ENCODE results near the gene AHCY.
A peak's percentile ranks its signal among the peaks of the same experiment; 100 is the strongest.
"Not testable (repeated sequence)": the region's sequence is repeated elsewhere in the genome, so short reads cannot be mapped to it uniquely, and the experiment has no call there.

Gene AHCY

DNA sequence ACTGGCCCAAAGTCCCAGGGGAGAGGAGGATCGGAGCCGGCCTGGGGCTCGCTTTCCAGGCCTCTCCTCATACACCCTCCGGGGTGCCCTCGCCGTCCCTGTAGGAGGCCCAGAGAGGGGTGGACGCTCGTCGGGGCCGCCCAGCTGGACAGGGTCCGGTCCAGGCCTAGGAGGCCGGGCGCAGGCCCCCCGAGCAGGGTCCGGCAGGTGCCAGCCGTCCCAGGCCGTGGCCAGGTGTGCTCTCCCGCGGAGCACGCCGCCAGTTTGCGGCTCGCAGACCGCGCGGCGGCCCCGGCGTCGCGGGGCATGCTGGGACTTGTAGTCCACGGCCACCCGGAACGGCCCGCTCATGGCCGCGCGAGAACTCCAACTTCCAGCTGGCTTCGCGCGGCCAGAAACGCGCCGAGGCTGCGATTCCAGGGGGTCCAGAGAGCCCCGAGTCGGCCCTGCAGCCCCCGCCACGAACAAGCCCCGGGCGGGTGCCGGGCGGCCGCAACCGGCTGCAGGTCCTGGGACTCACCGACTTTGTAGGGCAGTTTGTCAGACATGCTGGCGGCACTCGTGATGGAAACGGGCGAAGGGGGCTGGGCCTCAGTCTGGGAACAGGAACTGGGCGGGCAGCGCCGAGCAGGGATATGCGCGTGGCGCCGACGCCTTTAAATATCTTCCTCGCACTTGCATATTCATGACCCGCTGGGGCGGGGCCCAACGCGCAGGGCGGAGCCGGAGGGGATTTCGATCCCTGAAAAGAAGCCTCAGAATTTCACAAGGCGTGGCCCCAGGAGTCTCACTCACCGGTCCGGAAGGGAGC is at the start of gene AHCY:
TSS of gene AHCY (minus strand) at position 633 of the 811 bp plus-strand sequence. CDS start at position 548, 85 bp downstream.
- DNase-seq (ENCODE audit: extremely low spot score) = peak; percentile 96
- CTCF ChIA-PET = interaction anchor here (0.9 to 2.6 kb wide), 6 partner anchors 10 to 467 kb away, joined by 3 to 21 read pairs (median 3); no protein-coding TSS in a partner anchor
- POLR2A ChIA-PET = interaction anchor here (1.0 kb wide), 1 partner anchor 215 kb away, joined by 3 read pairs; no protein-coding TSS in a partner anchor
- TF ChIP-seq, protein P1, sequence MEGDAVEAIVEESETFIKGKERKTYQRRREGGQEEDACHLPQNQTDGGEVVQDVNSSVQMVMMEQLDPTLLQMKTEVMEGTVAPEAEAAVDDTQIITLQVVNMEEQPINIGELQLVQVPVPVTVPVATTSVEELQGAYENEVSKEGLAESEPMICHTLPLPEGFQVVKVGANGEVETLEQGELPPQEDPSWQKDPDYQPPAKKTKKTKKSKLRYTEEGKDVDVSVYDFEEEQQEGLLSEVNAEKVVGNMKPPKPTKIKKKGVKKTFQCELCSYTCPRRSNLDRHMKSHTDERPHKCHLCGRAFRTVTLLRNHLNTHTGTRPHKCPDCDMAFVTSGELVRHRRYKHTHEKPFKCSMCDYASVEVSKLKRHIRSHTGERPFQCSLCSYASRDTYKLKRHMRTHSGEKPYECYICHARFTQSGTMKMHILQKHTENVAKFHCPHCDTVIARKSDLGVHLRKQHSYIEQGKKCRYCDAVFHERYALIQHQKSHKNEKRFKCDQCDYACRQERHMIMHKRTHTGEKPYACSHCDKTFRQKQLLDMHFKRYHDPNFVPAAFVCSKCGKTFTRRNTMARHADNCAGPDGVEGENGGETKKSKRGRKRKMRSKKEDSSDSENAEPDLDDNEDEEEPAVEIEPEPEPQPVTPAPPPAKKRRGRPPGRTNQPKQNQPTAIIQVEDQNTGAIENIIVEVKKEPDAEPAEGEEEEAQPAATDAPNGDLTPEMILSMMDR (IDR thresholded peaks at IDR 0.05; ENCODE audit: control extremely low read depth, extremely low read depth, low read depth, missing control alignments) = no peak

DNA sequence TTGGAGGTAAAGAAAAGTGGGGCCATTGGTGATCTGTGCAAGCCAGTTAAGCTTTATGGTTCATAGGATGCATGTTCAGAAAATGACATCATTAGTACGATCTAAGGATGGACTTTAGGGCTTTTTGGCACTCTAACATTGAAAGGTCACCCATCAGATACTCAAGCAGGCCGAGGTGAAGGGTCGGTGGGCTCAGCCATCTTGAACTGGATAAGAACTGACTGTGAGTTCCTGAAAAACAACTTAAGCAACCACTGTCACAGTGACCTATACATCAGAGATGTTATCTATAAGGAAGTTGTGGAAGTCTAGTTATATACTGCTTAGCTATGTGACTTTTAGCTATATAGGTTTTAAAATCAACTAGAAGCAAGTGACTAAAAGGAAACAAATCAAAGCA is 46.9 kb upstream of the AHCY start:
- DNase-seq (ENCODE audit: extremely low spot score) = no peak
- TF ChIP-seq, protein P1 (IDR thresholded peaks at IDR 0.05; ENCODE audit: control extremely low read depth, extremely low read depth, low read depth, missing control alignments) = no peak
- ChIA-PET POLR2A (no interaction called here), CTCF (interaction anchor here (1.2 to 1.9 kb wide), 4 partner anchors 10 to 173 kb away, joined by 3 to 4 read pairs (median 4); no protein-coding TSS in a partner anchor)

DNA sequence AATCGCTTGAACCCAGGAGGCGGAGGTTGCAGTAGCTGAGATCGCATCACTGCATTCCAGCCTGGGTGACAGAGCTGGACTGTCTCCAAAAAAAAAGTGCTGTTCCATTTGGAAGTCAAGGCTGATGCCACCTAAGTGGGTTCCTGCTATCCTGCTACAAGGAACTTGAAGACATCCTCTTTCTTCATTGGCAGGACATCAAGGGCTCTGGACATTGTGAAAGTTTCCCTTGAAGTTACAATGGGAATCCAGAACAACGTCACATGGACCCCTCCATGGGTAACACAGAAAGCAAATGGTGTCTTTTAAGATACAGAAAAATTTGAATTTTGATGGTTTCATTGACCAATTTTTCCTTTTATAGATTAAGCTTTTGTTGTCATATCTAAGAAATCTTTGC is 44.4 kb upstream of the AHCY start:
- CTCF ChIA-PET = interaction anchor here (0.6 to 1.8 kb wide), 3 partner anchors 12 to 333 kb away, joined by 3 to 4 read pairs (median 4); no protein-coding TSS in a partner anchor
- POLR2A ChIA-PET = no interaction called here
- TF ChIP-seq, protein P1 (IDR thresholded peaks at IDR 0.05; ENCODE audit: control extremely low read depth, extremely low read depth, low read depth, missing control alignments) = no peak
- no peak for DNase-seq (ENCODE audit: extremely low spot score)

DNA sequence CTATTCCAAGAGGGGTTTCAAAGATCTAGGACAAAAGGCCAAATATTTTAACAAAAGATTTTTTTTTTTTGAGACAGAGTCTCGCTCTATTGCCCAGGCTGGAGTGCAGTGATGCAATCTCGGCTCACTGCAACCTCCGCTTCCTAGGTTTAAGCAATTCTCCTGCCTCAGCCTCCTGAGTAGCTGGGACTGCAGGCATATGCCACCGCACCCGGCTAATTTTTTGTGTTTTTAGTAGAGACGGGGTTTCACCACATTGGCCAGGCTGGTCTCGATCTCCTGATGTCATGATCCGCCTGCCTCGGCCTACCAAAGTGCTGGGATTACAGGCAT is 43.3 kb upstream of the AHCY start:
- CTCF ChIA-PET; DNase-seq (ENCODE audit: extremely low spot score): not testable (repeated sequence)
- POLR2A ChIA-PET = interaction anchor here (0.6 kb wide), 1 partner anchor 348 kb away, joined by 6 read pairs; no protein-coding TSS in a partner anchor

DNA sequence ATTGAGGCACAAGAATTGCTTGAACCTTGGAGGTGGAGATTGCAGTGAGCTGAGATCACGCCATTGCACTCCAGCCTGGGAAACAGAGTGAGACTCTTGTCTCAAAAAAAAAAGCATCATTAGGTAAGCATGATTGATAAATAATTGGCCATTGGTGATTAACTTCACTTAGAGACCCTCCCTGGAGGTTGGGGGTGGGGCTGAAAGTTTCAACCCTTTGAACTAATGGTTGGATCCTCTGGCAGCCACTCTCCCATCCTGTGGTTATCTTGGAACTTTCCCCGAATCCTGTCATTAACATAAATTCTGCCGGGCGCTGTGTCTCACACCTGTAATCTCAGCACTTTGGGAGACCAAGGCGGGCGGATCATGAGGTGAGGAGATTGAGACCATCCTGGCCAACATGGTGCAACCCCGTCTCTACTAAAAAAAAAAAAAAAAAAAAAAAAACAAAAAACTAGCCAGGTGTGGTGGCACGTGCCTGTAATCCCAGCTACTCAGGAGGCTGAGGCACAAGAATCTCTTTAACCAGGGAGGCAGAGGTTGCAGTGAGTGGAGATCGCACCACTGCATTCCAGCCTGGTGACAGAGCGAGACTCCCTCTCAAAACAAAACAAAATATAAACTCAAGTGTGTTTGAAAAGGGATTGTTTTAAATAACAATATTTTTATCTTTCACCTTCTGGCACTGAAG is 42.8 kb upstream of the AHCY start:
- POLR2A ChIA-PET = interaction anchor here (0.6 kb wide), 1 partner anchor 347 kb away, joined by 6 read pairs; no protein-coding TSS in a partner anchor
- CTCF ChIA-PET; DNase-seq (ENCODE audit: extremely low spot score): not testable (repeated sequence)

DNA sequence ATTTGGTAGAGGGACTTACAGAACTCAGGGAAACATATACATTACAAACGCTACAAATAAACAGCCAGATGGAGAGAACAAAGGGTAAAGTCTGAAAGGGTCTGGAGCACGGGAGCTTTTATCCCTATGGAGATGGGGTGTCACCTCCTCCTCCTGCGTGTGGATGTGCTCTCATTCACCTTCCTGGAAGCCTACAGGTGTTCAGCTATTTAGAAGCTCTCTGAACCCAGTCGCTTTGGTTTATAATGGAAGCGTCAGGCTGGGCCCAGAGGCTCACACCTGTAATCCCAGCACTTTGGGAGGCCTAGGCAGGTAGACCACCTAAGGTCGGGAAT is 42.2 kb upstream of the AHCY start:
- CTCF ChIA-PET = interaction anchor here (1.6 kb wide), 1 partner anchor 32 kb away, joined by 4 read pairs; no protein-coding TSS in a partner anchor
- DNase-seq (ENCODE audit: extremely low spot score) = no peak
- TF ChIP-seq, protein P1 (IDR thresholded peaks at IDR 0.05; ENCODE audit: control extremely low read depth, extremely low read depth, low read depth, missing control alignments) = no peak
- POLR2A ChIA-PET = no interaction called here

DNA sequence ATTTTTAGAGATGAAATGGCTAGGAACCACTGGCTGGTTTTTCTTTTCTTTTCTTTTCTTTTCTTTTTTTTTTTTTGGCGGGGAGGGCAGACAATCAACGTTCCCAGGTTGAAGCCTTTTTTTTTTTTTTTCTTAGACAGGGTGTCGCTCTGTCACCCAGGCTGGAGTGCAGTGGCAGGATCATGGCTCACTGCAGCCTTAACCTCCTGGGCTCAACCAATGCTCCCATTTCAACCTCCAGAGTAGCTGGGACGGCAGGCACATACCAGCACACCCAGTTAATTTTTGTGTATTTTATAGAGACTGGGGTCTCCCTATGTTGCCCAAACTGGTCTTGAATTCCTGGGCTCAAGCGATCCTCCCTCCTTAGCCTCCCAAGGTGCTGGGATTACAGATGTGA is 41.1 kb upstream of the AHCY start:
- TF ChIP-seq, protein P1 (IDR thresholded peaks at IDR 0.05; ENCODE audit: control extremely low read depth, extremely low read depth, low read depth, missing control alignments) = no peak
- DNase-seq (ENCODE audit: extremely low spot score) = no peak
- ChIA-PET POLR2A (no interaction called here), CTCF (interaction anchor here (1.6 kb wide), 1 partner anchor 31 kb away, joined by 4 read pairs; no protein-coding TSS in a partner anchor)

Data from GM10248 (cell line).